Spleen (tissue), 13 donors: ENCODE measurements around the gene NKIRAS1. TPM values are rescaled to one million over a fixed set of nuclear protein-coding genes. Genes with fewer than 3 reads are reported as not detected.
A peak's percentile ranks its signal among the peaks of the same experiment; 100 is the strongest.

Source experiments
- DNase-seq: peaks from one replicate; pipeline ENCODE4 v3.0.0-alpha.2; 2020
- H3K27ac ChIP-seq, 8 donors: fragments of 200-600 bp; sonication (generic) in 7 of 8; 1 replicate in 4 of 8; 2 replicates in 4 of 8; pipeline versions ENCODE4 v1.5.0 to v1.8.0; 2016 to 2021; ENCODE audit warnings: inconsistent platforms in 4 of 8, mild to moderate bottlenecking in 4 of 8, moderate library complexity in 1 of 8
- H3K27me3 ChIP-seq, 7 donors: fragments of 200-600 bp; sonication (generic) in 6 of 7; replicated peaks in 1 of 7; 1 replicate in 4 of 7; 2 replicates in 3 of 7; pipeline versions ENCODE4 v1.5.0 to v1.8.0; 2016 to 2021; ENCODE audit warnings: inconsistent platforms in 3 of 7, mild to moderate bottlenecking in 1 of 7
- H3K36me3 ChIP-seq, 6 donors: fragments of 200-600 bp; sonication (generic) in 5 of 6; 1 replicate in 4 of 6; 2 replicates in 2 of 6; pipeline versions ENCODE4 v1.5.0 to v1.8.0; 2016 to 2021; ENCODE audit warnings: inconsistent platforms in 2 of 6
- H3K4me1 ChIP-seq, 6 donors: fragments of 200-600 bp; sonication (generic) in 5 of 6; 1 replicate in 3 of 6; 2 replicates in 3 of 6; pipeline versions ENCODE4 v1.5.0 to v1.8.0; 2016 to 2021; ENCODE audit warnings: inconsistent platforms in 3 of 6
- H3K4me3 ChIP-seq, 8 donors: fragments of 200-600 bp; sonication (generic) in 7 of 8; 1 replicate in 4 of 8; 2 replicates in 4 of 8; pipeline versions ENCODE4 v1.5.0 to v1.8.0; 2016 to 2021; ENCODE audit warnings: inconsistent platforms in 4 of 8, mild to moderate bottlenecking in 4 of 8, moderate library complexity in 2 of 8
- H3K9me3 ChIP-seq, 8 donors: fragments of 200-600 bp; sonication (generic) in 7 of 8; 1 replicate in 4 of 8; 2 replicates in 4 of 8; pipeline versions ENCODE4 v1.5.0 to v1.8.0; 2016 to 2021; ENCODE audit warnings: inconsistent platforms in 4 of 8
- CTCF ChIP-seq, 11 experiments: fragments of 200-600 bp in 7 of 11; fragments of 450-650 bp in 4 of 11; sonication (generic) in 4 of 11; IDR thresholded peaks in 8 of 11; conservative IDR thresholded peaks in 3 of 11; 1 replicate in 7 of 11; 2 replicates in 4 of 11; pipeline versions ENCODE4 v1.4.0 to v1.8.0; 2016 to 2021; ENCODE audit warnings: antibody characterized with exemption in 11 of 11, inconsistent platforms in 4 of 11, mild to moderate bottlenecking in 1 of 11
- POLR2A ChIP-seq, 3 donors: fragments of 450-650 bp; IDR thresholded peaks; one replicate each; pipeline ENCODE4 v1.5.1; 2017; ENCODE audit warnings: antibody characterized with exemption in 3 of 3, mild to moderate bottlenecking in 1 of 3
- POLR2AphosphoS5 ChIP-seq, 3 donors: sonication (generic); formaldehyde crosslinking; IDR thresholded peaks; one replicate each; pipeline ENCODE4 v1.5.1; 2017; ENCODE audit warnings: antibody characterized with exemption in 3 of 3
- whole genome bisulfite sequencing, 5 donors: extraction: QIAGEN DNeasy Blood & Tissue Kit in 3 of 5; methylation state at CpG; one replicate each; pipeline versions ENCODE4 v1.1.5 to v1.1.7; 2013 to 2018; 5-methylcytosine and 5-hydroxymethylcytosine counted together
- intact Hi-C: fragments of 100-400 bp; cut with DNase I; formaldehyde crosslinking; loops from one replicate; pipeline ENCODE4 v1.15.0; 2023; ENCODE audit warnings: low total_unique reads
- long read RNA-seq, 2 donors: transcript quantifications; one replicate each; lab custom pipeline, GENCODE V29; 2026
- polyA plus RNA-seq, 3 donors: library from polyadenylated mRNA; stranded (reverse); fragments of 200-250 nt; gene quantifications; one replicate each; pipeline ENCODE4 v1.2.1, GENCODE V29; 2013
- total RNA-seq, 7 donors: library from RNA; depleted of rRNA in 3 of 7; stranded (reverse); fragments of >200 nt in 3 of 7; fragmentation: NEBNext Ultra II Directional in 4 of 7; extraction: Animal tissue kit (Norgen Biotek cat#: 25700) in 4 of 7; gene quantifications; one replicate each; pipeline versions ENCODE4 v1.1.0 to v1.2.1, GENCODE V29; 2016 to 2021
- donor health status: healthy with polysubstance abuse.
- donor health status: DM: no; HTN: no; CAD: no; lungs with moderate emphysema.
- donor health status: DM: no; HTN: no; CAD: no.
- donor health status: Bipolar disorder and iron deficiency.
- donor health status: healthy.
- donor health status: DM: no; HTN: no; CAD: no.
- donor health status: DM: yes; HTN: yes; CAD: no.

The NKIRAS1 gene
- total RNA-seq (10 to 100 TPM in 2 of 7 donors, 1 to 10 TPM in 5; 6.3 to 14.2 (median 9.2) TPM), polyA plus RNA-seq (1 to 10 TPM; 3.5 to 8.1 (median 4.9) TPM)
- long read RNA-seq, donor 1, partial matches to known transcripts: 1,769 of 1,966 reads
- long read RNA-seq, donor 1, other reads (novel, unspliced or antisense): 197 of 1,966 reads
- long read RNA-seq, donor 2, partial matches to known transcripts: 927 of 1,886 reads
- long read RNA-seq, donor 2, other reads (novel, unspliced or antisense): 957 of 1,886 reads

DNA sequence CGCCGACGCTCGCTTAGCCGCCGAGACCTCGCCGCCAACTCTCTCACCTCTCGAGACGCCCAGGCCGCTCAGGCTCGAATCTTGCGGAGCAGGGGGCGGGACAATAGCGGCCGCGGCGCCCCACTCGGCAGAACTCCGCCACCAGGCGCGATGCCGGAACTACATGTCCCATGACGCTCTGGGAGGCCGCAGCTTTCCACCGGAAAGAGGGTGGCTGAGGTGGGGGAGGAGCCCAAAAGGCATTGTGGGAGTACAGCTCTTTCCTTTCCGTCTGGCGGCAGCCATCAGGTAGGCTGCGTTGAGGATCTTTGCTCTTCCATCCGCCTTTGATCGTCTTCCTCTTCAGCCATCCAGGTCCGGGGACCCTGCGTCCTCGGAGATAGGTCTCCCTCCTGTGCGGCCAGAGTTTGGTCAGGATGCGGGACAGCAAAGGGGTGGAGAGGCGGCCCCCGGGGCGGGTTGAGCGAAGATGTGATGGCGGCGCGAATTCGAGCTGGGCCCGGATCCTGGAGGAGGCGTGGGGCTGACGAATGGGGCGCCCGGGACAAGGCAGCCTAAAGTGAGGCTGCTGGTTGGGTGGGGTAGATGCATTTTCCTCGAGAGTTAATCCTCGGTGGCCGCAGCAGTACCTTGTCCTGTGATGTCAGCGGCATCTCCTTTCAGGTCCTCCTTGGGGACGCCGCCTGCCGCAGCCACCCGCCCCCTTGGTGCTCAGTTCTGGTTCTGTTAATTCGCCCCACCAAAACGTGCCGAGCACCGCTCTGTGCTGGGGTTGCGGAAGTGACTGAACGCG lies at the start of gene NKIRAS1, which contains the start of gene RPL15:
NKIRAS1 (minus strand) TSS at position 105 of the 793 bp plus-strand sequence. CDS start 6,086 bp downstream, outside the sequence.
RPL15 (plus strand) TSS at position 247 of the 793 bp plus-strand sequence. CDS start 728 bp downstream, outside the sequence.
- Histone ChIP-seq H3K4me3 (peak within 1 kb of the TSS; percentile 57 to 99 (median 83)), H3K36me3 (peaks cover 0 to 43% (median 32%) of the 10 kb centered on the region in 6 donors), H3K27me3 (no peaks in the 10 kb centered on the region), H3K4me1 (peaks cover 28 to 59% (median 51%) of the 10 kb centered on the region in 6 donors), H3K27ac (peak within 1 kb of the TSS; percentile 91 to 99 (median 97)), H3K9me3 (no peaks in the 10 kb centered on the region)
- WGBS, 5 donors: 0 to 1% (median 0%) methylated on average over 41 to 64 of the region's 64 CpGs
- peak; percentile 43 to 95 (median 92) for TF ChIP-seq POLR2A (IDR thresholded peaks at IDR 0.05)
- TF ChIP-seq CTCF (IDR thresholded peaks at IDR 0.05 in 8 of 11, conservative IDR thresholded peaks at IDR 0.05 in 3 of 11): peak; percentile 56 to 90 (median 80)
- peak; percentile 98 to 100 (median 99) for TF ChIP-seq POLR2AphosphoS5 (IDR thresholded peaks at IDR 0.05)
- DNase-seq: peak; percentile 99
- intact Hi-C loops: no loop called here

DNA sequence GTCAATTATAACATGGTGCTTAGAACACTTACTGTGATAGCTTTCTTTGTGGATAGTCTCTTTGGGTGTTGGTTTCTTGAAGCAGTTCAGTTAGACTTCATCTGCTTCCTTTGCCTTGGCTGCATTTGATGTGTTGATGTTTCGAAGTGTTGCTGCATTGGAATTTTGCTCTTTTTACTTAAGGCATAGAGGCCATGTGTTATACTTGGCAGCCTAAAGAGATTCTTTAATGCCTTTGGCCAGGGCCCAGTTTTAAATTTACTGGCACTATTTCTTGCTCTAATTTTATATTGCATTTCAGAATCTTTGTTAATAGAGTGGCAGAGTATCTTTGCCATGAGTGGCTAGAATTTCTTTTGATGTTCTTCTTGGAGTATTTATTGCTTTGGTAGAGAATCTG lies 49.5 kb upstream of the NKIRAS1 start:
- WGBS, 5 donors: 80 to 100% (median 98%) methylated on average over 1 of the region's 1 CpG
- DNase-seq: no peak
- H3K4me3 ChIP-seq: no peak overlapping the region
- no peaks in the 10 kb centered on the region for H3K27me3 ChIP-seq
- no peaks in the 10 kb centered on the region for H3K4me1 ChIP-seq
- H3K9me3 ChIP-seq: no peaks in the 10 kb centered on the region
- no peak for TF ChIP-seq CTCF (IDR thresholded peaks at IDR 0.05 in 8 of 11, conservative IDR thresholded peaks at IDR 0.05 in 3 of 11)
- TF ChIP-seq POLR2AphosphoS5 (IDR thresholded peaks at IDR 0.05): no peak
- no peak for TF ChIP-seq POLR2A (IDR thresholded peaks at IDR 0.05)
- H3K27ac ChIP-seq: no peak overlapping the region
- intact Hi-C loops: no loop called here
- peaks cover 0 to 100% (median 68%) of the 10 kb centered on the region in 6 donors for H3K36me3 ChIP-seq

- intact Hi-C loops: no loop called here
- DNase-seq: no peak
- H3K4me1 ChIP-seq: no peaks in the 10 kb centered on the region
- TF ChIP-seq POLR2A (IDR thresholded peaks at IDR 0.05) (no peak), POLR2AphosphoS5 (IDR thresholded peaks at IDR 0.05) (no peak), CTCF (IDR thresholded peaks at IDR 0.05 in 8 of 11, conservative IDR thresholded peaks at IDR 0.05 in 3 of 11) (no peak)
- WGBS, 5 donors: 93 to 95% (median 93%) methylated on average over 3 of the region's 3 CpGs
- peaks cover 0 to 100% (median 75%) of the 10 kb centered on the region in 6 donors for H3K36me3 ChIP-seq
- no peaks in the 10 kb centered on the region for H3K9me3 ChIP-seq
- H3K27ac ChIP-seq: no peak overlapping the region
- no peaks in the 10 kb centered on the region for H3K27me3 ChIP-seq
- no peak overlapping the region for H3K4me3 ChIP-seq
These were observed 47.9 kb upstream of the NKIRAS1 start for GRCh38 chr3:23964537-23965235.
